LNCAP (cell line): ENCODE measurements around the gene RBMS1.

Experiments
- TF ChIP-seq, protein P1 (sequence below): fragments of 450-650 bp; IDR thresholded peaks from 2 replicates; pipeline ENCODE4 v1.5.1; 2017; ENCODE audit warnings: mild to moderate bottlenecking

RBMS1 gene

DNA sequence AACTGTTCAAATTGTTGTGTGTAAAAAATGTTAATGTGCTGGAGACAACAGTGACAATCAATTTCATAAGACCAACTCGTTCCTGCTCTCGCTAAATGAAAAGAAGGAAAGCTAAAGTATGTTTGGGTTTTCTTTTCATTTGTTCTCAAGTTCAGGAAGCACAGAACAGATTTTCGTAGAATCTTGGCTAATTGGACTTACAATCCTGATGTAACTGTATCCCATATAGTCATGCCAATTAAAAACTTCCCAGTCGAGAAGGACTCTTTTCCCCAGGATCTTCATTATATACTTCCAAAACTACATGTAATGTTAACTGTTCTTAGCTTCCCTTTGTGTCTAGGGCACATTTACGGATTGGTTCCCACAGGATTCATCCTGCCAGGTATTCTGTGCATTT is 158.2 kb downstream of the RBMS1 start:
- TF ChIP-seq, protein P1, sequence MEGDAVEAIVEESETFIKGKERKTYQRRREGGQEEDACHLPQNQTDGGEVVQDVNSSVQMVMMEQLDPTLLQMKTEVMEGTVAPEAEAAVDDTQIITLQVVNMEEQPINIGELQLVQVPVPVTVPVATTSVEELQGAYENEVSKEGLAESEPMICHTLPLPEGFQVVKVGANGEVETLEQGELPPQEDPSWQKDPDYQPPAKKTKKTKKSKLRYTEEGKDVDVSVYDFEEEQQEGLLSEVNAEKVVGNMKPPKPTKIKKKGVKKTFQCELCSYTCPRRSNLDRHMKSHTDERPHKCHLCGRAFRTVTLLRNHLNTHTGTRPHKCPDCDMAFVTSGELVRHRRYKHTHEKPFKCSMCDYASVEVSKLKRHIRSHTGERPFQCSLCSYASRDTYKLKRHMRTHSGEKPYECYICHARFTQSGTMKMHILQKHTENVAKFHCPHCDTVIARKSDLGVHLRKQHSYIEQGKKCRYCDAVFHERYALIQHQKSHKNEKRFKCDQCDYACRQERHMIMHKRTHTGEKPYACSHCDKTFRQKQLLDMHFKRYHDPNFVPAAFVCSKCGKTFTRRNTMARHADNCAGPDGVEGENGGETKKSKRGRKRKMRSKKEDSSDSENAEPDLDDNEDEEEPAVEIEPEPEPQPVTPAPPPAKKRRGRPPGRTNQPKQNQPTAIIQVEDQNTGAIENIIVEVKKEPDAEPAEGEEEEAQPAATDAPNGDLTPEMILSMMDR: no peak

DNA sequence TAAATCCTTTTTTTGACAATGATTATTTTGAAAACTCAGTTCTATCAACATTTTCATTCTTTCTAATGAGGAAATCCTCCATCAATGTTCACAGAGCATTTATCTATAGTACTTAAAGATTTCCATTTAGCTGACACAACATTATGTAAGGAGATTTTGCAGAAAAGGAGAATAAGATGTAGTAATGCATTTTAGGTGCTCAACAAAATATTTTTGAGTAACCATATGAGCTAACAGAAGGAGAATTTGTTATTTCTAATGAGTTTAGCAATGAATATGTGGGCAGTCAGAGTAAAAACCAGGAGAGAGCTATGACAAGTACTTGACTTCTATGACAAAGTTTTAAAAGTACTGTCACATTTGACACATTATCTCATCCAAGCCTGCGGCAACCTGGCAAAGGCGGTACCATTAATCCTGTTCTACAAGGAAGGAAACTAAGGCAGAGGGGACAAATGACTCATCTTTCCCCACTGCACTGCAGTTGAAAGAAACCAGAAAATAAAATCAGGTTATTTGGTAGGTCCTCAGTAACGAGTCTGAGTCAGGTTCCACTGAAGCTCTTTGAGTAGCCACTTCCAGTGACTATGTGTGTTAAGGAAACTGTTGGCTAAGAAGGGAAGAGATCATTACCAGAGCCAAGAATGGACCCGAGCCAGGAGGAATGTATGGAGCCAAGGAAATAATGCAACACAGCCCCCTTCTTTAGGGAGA is 159.4 kb downstream of the RBMS1 start:
- TF ChIP-seq, protein P1: no peak

DNA sequence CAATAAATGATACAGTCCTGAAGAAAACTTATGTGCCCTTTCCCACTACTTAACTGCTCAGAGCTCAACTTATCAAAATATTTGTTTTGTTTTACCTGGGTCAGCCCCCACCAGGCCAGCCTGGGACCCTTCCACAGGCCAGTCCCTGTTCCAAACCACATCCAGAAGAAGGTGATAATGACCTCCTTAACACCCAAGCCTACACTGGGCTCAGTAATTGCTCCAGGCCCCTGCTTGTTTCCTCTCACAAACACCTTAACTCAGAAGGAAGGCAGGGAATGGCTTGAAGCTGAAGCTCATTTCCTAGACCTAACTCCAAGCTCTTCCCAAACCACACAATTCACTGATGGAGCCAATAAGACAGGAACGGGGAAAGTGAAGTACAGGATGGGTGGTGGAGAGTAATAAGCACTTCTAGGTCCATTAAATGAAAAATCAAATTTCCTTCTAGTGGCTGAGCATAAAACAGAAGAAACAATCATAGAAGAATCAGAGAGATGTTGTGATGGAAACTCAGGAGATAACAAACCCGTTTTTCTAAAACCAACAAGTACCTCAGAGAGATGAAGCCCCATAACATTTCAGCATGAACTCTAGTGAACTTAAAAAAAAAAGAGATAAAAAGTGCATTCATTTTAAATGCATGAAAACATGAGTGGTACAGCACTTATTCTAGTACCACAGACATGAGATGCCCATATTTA is 160.1 kb downstream of the RBMS1 start:
- TF ChIP-seq, protein P1: no peak

DNA sequence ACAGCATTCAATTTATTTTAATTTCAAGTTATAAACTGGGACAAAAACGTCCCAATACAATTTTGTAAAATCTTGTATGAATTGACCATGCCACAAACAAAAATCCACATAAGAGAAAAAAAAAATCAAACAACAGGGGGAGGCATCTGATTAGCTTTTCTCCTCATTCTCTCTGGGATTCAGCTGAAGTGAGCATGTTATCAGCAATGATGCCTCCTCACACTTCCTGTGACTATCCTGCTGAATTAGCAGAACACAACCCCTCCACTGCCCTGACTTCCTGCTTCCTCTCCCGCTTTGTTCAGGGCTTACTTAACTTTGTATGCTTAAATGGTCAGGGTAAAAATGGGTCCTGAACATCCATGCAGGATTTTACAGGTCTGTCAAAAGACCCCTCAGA is 161.3 kb downstream of the RBMS1 start:
- TF ChIP-seq, protein P1: no peak

DNA sequence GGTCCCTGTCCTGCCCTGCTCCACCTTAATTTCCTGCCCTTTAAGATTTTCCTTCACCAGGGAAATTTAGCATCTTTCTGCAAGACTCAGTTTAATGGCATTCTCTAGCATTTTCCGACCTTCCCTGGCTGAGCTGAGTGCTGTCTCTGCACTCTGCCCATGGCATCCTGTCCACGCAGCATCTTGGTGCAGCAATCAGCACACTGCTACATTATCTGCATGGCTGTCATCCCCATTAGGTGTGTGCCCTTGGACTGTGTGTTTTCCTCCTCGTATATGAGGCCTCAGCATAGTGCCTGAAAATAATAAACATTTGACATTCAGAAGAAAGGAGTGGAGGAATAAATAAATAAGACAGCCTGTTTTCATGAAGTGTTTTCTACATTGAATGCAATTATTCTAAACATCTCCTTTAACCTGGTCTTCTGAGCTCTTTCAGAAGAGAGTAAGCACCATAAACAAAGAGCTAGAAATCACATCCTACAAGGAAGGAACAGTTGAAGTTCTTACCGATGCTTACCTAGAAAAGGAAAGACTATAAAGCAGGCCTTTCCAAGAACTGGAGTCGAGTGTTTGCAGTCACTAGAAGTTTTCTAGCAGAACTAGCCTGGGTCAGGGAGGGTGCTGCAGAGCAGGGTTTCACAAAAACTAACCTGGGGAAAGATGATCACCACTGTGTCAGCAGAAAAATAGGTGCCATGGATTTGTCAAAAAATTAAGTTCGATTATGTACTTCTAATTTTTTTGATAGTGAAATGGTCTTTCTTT is 162.2 kb downstream of the RBMS1 start:
- TF ChIP-seq, protein P1: no peak

DNA sequence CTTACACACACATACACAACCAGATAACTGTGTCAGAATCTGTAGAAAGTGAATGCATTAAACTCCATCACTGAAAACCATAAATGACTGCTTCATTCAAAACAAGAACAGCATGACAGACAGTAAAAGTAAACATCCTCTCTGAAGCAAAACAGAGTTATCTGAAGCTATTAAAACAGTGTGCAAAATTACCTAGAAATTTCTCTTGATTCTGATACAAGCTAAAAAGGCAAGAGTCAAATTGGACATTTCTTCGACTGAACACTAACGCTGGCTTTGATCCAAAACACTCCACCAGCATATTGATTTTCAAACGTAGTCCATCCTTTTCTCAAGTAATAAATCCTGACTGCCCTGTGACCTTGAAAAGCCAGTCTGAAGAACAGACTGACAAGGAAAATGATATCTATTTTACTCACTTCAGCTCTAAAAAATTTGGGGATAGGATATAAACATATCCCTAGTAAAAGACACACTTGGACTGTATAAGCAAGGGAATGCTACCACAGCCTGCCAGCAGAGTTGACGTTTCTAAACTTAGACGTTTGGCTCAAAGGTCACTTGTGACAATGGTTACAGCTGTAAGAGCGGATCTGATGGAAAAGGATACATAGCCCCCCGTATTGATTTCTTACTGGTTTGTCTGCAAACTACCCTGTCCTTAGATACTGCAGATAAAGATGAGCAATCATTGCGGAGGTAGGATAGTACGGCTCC is 164.6 kb downstream of the RBMS1 start:
- TF ChIP-seq, protein P1: no peak

DNA sequence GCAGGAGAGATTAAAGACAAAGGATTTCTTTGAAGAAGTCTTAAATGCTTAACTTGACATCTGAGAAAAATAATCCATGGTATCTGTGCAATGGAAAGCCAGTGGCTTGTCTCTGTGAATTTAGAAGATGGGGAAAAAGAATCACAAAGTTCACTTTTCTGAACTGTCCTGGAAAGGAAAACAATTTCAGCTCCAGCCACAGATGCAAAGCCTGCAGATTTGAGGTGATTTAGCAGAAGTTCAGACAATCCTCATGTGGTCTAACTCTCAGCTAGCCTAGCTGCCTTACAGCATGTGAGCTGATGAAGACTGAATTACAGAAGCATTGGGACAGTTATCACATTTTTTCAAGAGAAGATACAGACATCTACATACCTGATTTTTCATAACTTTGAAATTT is 166.8 kb downstream of the RBMS1 start:
- TF ChIP-seq, protein P1: no peak
